ENCODE results near the gene C1orf167.
"Not testable (repeated sequence)": the region's sequence is repeated elsewhere in the genome, so short reads cannot be mapped to it uniquely, and the experiment has no call there.

C1orf167 gene

DNA sequence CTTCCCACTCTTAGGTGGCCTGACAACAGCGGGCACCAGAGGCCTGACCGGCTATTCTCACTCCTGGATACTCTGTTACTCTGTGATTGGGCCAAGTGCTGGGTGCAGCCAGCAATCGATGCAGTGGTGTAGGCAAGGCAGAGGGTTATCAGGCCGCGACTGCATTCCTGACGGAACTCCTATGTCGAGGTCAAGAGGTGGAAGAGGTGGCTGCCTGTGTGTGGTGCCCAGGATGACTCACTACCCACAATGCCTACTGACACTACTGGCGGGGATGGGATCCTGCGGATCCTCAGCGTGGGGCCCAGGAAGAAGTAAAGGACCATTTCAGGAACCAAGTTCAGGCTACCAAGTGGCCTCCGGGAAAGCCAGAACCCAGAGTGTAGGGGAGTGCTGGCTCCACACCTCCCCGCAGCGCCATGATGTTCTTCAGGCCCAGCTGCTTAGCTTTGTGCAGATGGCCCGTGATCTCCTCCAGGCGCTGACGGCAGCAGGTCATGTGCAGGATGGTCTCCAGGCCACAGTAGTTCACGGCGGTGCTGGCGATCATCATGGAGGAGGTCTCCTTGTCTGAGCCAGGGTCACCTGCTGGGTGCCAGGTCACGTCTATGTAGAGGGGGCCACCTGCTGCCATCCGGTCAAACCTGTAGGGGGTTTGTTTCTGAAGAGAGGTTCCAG, 38.9 kb downstream of the C1orf167 start:
- no peak for DNase-seq (ENCODE audit: low spot score)

DNA sequence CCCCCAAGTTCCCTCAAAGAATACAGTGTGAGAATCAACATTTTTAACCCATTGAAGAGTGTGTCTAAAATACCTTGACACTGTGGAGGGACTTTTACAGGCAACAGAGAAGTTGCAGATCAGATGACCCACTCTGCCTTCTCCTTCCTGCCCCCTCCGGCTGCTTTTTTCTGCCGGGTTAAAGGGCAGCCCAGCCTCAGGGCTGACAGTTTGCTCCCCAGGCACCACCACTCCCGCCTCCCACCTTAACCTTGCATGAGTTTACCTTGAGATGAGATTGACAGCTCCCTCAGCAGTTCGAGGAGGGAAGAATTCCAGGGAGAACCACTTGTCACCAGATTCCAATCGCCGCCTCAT, 40.6 kb downstream of the C1orf167 start:
- no peak for DNase-seq (ENCODE audit: low spot score)

DNA sequence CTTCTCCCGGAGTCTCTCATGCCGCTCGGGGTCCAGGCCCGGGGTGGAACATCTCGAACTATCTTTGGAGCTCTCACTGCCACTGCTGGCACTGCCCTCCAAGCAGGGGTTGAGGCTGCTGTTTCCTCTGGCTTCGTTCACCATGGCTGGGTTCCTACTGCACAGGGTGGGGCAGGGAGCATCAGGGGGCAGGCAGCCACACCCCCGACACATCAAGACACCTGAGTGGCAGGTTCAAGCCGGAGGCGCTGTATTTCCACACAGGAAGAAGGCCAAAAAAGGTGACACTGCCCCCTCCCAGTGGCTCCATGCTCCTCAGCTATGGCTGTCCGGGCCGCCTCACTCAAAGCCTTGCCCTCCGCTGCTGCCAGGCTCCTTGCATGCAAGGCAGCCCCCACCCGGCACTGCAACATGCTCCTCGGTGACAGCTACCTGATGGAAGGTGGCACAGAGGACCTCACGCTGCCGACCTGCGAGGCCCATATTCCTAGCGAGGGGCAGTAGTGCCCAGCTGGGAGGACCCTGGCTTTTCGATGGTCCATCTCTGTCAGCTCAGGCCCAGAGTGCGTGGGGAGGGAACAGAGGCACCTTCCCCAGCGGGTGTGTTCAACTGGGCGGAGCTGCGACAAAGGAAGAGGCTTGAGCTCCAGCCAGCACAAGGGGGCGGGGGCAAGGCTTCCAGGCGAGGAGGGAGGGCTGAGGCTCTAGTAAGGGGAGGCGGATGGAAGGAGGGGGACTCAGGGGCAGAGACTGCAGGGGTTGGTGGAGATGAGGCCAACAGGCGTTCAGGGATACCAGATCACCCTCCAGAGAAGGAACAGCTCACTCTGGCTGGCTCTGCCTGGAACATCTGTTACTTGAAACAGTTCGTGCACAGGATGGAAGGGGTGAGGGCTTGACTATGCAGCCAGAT, 41.2 kb downstream of the C1orf167 start:
- peak; percentile 68 for DNase-seq (ENCODE audit: low spot score)

DNA sequence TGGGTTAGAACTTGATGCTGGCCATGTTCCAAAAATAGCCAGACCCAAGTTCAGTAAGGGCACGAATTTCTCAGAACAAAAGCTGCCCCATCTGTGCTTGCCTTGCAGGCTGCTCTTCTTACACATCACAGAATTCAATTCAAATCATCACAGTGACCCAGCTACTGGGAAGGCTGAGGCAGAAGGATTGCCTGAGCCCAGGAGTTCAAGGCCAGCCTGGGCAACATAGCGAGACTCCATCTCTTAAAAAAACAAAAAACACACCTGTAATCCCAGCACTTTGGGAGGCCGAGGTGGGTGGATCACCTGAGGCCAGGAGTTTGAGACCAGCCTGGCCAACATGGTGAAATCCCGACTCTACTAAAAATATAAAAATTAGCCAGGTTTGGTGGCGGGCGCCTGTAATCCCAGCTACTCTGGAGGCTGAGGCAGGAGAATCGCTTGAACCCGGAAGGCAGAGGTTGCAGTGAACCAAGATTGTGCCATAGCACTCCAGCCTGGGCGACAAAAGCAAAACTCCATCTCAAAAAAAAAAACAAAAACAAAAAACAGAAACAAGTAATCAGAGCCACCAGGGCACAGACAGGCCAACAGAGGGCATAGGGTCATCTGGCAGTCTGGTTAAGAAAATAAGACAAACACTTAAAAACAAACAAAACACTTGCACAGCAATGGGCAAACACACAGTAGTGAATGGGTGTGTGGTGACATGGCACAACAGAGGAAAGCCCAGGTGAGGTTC, 42.1 kb downstream of the C1orf167 start:
- not testable (repeated sequence) for DNase-seq (ENCODE audit: low spot score)

DNA sequence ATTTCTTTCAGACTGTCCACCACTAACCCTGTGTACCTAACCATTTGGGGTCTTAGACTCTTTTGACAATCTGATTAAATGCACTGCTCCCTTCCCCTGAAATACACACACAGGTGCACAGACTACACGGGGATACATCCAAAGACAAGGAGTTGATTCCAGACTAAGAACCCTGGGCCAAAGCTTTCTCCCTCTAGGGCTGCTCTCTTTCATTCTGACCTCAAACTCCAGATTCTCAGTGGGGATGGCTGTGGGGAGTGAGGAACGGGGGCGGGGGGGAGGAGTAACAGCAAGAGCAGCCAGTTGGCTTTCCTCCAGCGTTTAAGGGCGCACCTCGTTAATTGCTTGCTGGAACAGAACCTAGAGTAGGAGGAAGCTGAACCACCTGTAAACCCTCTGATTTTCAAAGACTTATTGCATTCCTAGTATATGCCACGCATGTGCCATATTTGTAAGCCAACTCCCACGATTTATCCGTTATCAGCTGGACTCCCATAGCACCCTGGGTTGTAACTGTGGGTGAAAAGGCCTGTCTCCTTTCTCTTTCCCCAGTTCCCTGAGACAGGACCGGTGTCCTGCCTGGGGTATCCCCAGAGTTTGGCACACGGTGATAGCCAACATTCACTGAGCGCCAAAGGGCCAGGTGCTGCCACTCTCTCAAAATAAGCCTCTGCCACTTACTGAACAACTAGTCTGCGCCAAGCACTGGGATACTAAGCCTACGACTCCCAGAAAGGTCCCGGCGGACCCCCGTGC, 42.9 kb downstream of the C1orf167 start:
- DNase-seq (ENCODE audit: low spot score): peak; percentile 18

DNA sequence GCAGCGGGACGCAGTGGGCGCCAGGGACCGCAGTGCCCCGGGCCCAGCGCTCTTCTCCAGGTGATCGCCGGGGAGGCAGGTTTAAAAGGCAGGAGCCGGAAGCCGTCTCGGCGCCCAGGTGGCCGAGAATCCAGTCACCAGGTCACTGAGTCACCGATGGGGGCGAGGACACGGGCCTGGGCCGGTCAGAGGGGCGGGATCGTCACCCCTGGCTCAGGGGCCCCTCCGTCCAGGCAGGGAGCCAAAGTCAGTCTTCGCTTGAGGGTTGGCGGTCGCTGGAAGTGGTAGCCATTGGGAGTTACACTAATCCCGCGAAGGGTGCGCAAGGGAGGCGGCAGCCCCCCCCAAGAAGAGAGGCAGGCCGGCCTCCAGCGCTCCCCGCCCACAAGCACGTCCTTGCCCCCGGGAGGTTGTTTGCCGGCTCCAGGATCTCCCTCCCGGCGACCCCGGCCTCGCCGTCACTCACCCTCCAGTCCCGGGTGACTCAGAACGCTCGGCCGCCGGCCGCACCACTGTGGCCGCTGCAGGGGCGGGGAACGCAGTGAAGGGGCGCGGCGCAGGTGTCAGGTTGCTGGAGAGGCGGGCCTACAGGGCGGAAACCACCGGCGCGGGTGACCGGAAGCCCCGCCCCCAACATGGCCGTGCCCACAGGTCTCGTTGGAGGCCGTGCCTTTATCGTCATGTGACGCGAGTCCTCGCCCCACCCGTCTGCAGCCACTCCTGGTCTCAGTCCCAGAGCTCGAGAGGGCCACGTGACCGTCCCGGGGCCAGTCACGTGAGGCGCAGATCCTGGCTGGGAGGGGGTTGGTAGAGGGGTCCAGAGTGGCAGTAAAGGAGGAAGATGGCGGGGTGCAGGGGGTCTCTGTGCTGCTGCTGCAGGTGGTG, 43.7 kb downstream of the C1orf167 start, which contains the start of the genes CLCN6 and MTHFR:
Gene CLCN6 (plus strand): TSS at position 770 of the 885 bp plus-strand sequence. CDS start 72 bp downstream, at position 842.
Gene MTHFR (minus strand): TSS at position 543 of the 885 bp plus-strand sequence. CDS start 2,848 bp downstream, outside the sequence.
- DNase-seq (ENCODE audit: low spot score): peak; percentile 97

DNA sequence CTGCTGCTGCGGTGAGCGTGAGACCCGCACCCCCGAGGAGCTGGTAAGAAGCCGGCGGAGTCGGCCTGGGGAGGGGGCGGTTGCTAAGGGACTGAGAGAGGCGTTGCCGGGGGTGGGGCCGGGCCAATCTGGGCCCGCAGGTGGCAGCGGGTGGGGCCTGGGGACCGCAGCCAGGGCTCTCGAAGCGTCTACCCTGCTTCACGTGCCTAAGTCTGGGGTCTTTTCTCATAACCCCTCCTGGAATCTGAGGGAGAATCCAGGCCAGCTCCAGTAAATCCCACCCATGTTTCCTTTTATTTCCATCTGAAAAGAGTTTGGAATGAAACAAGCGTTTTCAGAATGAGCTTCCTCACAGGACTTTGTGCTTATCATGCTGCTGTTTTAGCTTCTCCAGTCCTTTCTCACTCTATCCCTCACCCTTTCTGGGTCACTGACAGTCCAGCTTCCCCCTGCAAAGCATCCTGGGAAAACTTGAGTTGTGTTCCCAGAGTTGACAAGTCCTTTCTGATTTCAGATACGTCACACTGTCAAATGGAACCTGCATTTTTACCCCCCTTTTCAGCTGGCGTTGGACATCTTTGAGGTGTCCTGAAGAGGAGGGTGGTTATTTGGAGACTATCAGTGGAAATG, 44.4 kb downstream of the C1orf167 start:
- DNase-seq (ENCODE audit: low spot score): peak; percentile 14

DNA sequence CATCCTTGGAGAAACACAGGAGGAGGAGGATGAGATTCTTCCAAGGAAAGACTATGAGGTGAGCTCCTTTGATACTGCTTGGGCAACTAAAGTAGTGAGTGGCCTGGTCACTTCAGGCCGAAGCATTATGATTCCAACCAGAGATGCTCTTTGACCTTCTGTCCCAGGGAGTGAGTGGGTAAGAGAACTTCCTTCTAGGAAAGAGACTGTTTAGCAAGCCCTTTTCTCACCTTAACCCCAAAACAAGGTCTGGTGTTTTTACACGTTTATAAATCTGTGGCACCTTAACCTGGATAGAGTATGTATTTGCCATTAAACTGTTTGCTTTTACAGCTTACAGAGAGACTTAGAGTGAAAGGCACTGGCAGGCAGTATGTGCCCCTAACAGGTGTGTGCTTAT, 45.1 kb downstream of the C1orf167 start:
- no peak for DNase-seq (ENCODE audit: low spot score)

DNA sequence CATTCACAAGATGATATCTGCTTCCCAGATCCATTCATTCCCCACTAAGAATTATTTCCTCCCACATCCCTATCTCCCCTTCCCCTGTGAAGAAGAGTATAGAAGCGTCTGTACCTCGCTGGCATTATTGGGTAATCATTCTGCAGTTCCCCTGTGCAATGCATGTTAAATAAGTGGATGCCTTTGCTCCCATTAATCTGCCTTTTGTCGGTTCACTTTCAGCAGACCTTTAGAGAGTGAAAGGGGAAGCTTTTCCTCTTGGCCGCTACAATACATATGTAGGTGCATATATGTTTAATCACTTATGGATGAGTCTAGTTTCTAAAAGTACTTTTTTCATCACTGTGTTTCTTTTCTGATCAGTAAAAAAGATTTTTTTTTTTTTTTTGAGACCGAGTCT, 51.0 kb downstream of the C1orf167 start:
- no peak for DNase-seq (ENCODE audit: low spot score)

DNA sequence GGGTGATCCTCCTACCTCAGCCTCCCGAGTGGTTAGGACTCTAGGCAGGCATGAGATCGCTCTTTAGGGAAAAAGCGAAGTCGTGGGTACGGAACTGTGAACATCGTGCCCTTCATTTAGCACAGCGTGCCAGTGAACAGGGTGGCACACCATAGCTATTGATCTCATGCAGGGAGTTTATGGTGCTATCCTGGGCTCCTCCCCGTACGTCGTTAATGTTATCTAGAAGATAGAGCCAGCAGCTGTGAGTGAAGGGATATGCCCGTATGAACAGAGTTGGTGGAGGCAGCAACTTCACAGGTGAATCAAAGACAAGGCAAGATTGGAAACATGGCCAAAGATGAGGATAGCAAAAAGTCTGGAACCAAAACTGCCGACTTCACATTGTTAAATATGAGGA, 55.2 kb downstream of the C1orf167 start:
- no peak for DNase-seq (ENCODE audit: low spot score)

DNA sequence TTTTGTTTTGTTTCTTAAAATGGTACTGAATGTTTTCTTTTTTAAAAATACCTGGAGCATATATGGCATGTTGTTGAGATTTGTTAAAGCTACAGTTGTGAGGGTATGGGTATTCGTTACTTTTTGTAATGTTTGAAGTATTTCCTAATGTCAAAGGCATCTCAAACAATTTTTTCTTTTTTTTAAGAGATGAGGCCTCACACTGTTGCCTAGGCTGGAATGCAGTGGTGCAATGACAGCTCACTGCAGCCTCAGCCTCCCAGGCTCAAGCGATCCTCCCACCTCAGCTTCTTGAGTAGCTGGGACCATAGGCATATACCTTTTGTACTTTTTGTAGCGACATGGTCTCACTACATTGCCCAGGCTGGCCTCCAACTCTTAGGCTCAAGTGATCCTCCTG, 60.1 kb downstream of the C1orf167 start:
- DNase-seq (ENCODE audit: low spot score): no peak

DNA sequence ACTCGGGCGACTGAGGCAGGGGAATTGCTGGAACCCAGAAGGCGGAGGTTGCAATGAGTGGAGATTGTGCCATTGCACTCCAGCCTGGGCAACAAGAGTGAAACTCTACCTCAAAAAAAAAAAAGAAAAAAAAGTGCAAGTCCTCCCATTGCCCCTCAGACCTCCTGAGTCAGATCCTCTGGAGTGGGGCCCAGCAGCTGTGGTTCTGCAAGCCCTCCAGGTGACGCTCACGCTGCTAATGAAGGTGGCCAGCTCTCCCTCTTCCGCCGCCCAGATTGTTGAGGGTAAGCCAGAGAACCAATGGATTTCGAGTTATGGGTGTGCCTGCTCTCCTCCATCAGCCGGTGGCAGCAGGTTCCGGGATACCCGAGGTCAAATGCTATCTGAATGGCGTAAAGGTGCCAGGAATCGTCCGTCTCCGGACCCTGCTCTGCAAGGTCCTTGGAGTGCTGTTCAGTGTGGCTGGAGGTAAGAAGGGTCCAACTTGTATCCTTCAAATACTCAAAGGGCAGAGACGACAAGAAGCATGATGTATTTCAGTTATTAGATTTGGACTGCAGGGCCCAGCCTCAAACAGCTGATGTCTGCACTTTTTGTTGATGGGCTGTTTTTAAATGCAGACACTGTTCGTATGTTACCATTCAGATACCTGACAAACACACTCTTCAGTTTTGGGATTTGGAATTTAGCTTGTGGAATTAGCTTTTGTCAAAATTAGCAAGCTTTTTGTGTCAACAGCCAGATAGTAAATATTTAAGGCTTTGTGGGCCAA, 61.6 kb downstream of the C1orf167 start:
- no peak for DNase-seq (ENCODE audit: low spot score)

DNA sequence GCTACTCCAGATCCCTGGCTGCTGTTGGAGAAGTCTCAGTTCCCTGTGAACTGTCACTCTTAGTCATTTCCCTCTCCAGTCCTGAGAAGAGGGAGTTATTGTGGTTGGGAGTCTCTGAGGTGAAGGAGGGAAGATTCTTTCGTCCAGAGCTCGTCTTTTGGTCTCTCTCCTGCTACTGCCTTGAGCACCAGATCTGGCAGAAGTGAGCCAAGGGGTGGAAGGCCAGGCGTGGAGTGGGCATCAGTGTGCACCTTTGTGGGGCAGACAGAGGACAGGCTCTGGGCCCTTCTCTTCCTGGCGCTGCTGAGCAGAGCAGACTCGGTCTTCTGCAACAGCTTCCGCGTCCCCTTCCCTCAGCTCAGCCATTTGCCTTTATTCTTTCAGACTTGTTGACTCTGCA, 63.1 kb downstream of the C1orf167 start:
- no peak for DNase-seq (ENCODE audit: low spot score)

DNA sequence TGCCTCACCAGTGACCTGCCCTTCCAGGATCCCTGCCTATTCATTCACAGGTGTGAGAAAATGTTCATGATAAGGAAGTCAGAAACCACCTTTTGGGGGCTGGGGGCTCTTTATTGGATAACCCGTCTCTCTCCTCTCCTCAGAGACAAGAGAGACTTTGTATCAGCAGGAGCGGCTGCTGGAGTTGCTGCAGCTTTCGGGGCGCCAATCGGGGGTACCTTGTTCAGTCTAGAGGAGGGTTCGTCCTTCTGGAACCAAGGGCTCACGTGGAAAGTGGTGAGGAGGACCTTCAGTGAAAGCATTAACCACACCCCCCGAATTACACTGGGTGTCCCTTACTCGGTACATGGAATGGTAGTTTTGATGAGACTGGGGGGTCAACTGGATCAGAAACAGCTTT, 65.0 kb downstream of the C1orf167 start:
- no peak for DNase-seq (ENCODE audit: low spot score)

DNA sequence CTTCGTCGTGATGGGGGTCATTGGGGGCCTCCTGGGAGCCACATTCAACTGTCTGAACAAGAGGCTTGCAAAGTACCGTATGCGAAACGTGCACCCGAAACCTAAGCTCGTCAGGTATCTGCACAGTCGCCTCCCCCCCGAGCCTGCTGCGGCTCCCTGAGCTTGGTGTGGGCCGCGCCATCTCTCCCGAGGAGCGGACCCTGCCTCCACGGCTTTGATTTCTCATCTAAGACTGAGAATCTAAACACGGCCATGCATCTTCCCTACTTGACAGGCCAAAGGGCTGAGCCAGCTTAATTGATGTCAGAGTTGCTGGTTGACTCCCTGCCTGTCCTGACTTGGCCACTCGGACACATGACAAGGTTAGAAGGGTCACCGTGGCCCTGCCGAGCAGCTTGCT, 66.5 kb downstream of the C1orf167 start:
- DNase-seq (ENCODE audit: low spot score): no peak

DNA sequence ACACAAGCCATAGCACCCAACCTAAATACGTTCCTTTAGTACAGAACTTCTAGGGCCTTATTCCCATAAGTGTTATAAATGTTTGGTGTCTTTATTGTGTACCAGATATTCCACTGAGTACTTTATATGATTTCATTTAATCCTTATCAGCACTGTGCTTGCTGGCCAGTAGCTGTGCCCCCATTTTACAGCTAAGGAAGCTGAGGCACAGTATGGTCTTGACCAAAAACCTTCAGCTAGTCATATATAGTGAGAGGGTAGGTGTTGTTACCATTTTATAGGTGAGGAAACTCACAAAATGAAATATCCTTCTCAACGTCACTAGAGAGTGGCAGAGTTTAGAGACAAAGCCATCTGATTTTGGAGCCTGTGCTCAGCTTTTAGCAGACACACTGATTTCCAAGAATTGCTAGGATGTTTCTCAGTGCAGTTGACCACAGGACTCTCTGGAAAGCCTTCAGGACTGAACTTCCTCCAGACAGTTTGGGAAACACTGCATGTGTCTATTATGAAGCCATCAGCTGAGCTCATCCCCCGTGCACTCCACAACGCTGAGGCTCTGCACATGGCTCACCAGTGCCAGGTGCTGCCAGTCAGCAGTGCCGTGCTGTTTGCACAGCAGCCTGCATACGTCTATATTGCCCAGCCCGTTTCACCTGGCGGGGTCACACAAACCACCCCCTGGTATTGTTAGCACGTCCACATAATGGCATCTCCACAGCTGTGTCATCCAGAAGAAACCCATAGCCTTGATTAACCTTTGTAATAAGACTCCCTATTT, 70.1 kb downstream of the C1orf167 start:
- DNase-seq (ENCODE audit: low spot score): no peak

DNA sequence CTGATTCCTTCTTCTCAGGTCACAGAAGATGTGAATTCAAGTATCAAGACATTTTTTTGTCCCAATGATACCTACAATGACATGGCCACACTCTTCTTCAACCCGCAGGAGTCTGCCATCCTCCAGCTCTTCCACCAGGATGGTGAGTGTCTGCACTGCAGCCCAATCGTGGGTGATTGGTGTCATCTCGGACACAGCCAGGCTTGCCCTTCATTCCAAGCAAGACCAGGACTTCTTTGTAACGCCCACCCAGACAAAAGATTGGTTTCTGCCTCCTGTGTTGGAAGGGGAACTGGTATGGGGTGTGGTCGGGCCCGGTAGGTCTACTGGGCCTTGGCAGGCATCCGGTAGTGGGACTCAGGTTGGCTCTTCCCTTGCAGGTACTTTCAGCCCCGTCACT, 71.5 kb downstream of the C1orf167 start:
- DNase-seq (ENCODE audit: low spot score): no peak

DNA sequence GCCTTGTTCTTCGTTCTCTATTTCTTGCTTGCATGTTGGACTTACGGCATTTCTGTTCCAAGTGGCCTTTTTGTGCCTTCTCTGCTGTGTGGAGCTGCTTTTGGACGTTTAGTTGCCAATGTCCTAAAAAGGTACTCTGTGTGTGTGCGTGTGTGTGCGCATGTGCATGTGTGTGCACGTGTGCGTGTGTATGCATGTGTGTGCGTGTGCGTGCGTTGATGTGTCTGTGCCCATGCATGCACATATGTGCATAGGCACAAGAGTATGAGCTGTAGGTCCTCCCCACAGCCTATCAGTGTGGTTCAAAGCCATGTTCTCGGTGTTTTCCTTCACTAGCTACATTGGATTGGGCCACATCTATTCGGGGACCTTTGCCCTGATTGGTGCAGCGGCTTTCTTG, 71.9 kb downstream of the C1orf167 start:
- no peak for DNase-seq (ENCODE audit: low spot score)
